ENCODE measurements around the gene PGLYRP4.
A peak's percentile ranks its signal among the peaks of the same experiment; 100 is the strongest.
"Not testable (repeated sequence)": the region's sequence is repeated elsewhere in the genome, so short reads cannot be mapped to it uniquely, and the experiment has no call there.

Gene PGLYRP4

GRCh38 chr1:153355445-153356071, 6.9 kb upstream of the PGLYRP4 start:
- DNase-seq, result no peak

GRCh38 chr1:153354515-153355193, 6.0 kb upstream of the PGLYRP4 start:
- no peak for DNase-seq

DNA sequence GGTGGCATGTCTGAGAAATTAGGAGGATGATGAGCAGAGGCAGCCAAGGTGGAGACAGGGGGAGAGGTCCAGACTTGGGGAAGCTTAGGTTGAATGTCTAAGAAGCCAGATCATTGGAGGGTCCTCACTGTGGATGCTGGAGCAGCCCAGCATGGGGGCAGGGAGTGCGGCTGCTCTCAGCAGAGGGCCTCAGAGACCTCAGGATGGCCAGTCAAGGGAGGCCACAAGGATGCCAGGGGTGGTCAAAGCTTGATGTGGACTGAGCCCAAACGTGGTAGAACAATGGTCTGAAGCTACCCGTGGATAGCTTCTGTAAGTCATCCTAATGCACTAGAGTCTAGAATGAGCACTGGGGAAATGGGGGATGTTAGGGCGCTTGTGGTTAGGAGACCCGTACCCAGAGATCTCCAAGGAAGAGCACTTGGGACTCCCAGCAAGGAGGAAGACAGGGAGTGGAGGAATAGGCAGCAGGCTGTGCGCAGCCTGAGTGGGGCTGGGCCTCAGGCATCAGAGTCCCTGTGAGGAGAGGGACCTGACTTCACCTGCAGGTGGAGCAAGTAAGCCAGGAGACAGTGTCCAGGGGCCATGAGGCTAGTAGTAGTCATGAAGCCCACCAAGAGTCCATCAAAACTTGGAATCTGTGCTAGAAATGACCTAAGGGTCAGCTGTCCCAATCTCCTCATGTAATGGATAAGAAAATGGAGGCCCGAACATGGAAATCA, 4.7 kb upstream of the PGLYRP4 start:
- no peak for DNase-seq

GRCh38 chr1:153352523-153352922, 3.9 kb upstream of the PGLYRP4 start:
- DNase-seq, result peak; percentile 53

GRCh38 chr1:153350321-153350957, 1.8 kb upstream of the PGLYRP4 start:
- no peak for DNase-seq

DNA sequence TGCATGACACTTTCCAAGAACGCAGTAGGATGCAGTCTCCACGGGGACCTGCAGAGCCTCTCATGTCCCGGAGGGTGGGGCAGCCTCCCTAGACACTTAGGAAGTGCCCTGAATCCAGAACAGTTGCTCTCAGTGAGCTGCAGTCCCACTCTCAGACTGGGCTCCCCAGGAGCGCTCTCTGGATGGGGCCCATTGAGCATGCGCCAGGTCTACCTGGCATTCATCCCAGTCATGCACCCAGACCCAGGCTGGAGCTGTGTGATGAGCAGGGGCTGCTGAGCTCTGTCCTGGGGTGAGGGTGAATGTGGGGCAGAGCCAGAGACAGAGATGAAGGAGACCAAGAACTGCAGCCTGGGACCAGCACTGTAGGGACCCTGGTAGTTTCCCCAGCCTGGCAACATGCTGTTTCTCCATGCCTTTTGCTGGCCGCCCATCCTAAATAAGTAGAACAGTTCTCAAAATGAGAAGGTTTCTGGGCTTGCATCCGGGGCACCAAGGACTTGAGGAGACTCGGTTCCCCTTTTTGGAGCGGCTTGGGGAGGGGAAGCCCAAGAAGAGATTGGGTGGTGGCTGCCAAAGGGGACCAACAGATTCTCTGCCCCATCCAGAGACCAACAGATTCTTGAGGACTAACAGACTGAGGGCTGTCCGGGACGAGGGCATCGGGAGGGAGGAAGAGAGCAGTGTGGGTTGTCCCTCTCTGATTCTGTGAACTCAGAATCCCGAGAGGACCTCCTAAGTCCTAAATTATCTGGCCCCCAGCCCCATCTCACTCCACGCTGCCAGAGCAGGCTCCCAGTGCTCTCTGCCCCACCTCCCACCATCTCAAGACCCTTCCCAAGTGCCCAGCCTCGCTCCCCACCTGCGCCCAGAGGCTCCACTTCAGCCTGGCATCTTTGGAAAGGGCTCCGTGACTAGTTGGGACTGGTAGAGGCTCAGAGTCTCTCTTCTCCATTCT, 1.0 kb upstream of the PGLYRP4 start:
- no peak for DNase-seq

- no peak for DNase-seq
These were observed 785 bp downstream of the PGLYRP4 start for GRCh38 chr1:153347856-153348255.

DNA sequence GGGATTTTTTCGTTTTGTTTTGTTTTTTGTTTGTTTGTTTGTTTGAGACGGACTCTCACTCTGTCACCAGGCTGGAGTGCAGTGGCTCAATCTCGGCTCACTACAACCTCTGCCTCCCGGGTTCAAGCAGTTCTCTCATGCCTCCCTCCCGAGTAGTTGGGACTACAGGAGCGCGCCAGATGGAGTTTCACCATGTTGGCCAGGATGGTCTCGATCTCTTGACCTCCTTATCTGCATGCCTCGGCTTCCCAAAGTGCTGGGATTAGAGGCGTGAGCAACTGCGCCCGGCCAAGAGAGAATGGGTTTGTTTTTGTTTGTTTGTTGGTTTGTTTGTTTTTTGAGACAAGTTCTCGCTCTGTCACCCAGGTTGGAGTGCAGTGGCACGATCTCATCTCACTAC, 1.6 kb downstream of the PGLYRP4 start:
- DNase-seq, result not testable (repeated sequence)

DNA sequence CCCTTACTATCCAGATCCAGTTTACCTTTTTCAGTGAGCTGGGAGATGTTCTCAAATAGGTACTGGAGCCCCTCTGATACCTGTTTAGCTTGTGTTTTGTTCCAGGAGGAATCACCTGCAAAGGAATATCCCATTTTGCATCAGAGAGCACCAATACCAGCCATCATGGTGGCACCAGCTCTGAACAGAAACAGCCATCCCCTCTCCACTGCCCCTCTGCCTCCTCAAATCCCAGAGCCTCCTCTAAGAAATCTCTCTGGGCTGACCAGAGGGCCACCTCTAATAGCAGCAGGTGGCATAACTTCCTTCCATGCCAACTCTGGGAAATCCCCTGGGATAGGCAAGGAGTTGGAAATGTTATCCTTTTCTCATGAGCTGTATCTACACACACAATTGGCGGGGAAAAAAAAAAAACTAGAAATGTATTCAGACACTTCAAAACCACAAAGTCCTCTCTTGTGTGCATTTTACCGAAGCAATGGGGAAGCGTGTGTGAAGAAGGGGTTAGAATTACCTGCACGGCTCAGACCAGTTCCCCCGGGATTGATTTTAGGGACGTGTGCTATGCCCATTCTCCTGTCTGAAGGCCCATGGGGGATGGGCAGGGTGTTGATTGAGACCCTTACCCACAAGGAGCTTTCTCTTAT, 2.4 kb downstream of the PGLYRP4 start:
- DNase-seq, result no peak

DNA sequence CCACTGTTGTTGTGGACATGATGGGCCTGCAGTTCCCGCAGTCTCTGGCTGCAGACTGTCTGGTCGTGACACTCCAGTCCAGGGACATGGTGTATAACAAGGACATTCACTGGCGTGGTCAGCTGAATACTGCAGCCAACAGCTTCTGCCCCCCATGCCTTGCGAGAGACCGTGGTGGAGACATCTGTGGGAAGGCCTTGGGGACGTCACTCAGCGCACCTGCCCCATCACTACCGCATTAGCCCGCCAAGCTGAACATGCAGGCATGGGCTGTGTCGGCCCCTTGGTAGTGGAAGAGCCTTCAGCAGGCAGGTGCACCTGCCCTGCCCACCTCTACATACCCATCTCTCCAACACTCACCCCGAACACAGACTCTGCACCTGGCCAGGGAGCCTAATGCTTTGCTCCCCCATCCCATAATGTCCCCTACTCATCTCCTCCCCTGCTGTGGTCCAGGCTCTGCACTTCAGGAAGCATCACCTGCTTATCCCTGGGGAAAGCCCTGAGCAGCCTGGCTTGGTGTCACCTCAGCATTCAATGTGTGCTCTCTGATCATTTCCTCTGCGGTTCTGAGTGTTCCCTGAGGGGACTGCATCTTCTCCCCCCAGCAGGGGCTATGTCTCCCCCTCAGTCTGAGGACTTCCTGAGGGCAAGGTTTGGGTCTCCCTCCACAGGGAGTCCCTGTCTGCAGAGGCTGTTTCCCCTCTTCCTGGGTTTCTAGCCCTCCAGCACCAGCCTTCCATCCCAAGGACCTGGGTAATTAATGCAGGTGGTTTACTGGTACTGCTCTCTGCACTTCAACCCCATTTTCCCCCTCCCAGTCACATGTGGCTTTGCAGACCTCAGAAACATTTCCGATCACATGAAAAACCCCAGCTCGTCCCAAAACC, 3.2 kb downstream of the PGLYRP4 start:
- no peak for DNase-seq

- no peak for DNase-seq
These were observed 4.0 kb downstream of the PGLYRP4 start for GRCh38 chr1:153344718-153345025.

- DNase-seq, result no peak
These were observed 4.6 kb downstream of the PGLYRP4 start for GRCh38 chr1:153343811-153344717.

GRCh38 chr1:153343040-153343681, 5.5 kb downstream of the PGLYRP4 start:
- DNase-seq, result no peak

DNA sequence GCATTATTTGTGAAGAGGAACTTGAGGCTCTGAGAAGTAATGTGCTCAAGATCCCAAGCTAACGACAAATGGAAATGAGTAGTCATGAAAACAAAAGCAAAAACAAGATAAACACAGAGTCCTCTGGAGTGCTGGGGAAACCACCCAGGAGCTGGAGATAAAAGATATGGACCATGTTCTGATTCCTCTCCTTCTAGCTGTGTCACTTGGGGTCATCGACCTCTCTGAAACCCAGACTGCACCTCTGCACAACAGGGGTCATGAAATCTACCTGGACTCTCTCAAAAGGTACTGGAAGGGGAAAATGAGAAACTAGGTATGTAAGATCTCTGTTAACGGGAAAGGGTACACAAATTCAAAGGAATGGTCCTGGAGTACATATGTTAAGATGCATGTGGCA, 6.5 kb downstream of the PGLYRP4 start:
- no peak for DNase-seq

- no peak for DNase-seq
These were observed 7.2 kb downstream of the PGLYRP4 start for GRCh38 chr1:153341431-153341934.

DNA sequence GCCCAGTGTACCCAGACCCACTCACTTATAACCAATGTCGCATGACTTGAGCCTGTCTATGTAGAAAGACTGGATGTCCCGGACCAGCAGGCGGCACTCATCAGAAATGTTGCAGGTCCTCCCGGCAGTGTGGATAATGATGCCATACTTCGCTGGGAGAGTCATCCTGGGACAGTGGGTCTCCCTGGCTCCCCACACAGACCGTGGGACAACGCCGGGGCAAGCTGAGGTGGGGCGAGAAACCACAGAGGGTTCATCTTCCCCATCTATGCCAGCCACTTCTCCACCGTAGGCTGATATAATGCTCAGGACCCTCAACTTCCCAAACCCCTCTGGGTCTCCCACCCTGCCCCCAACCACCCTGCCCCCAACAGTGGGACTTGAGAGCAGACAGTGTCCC, 8.3 kb downstream of the PGLYRP4 start:
- no peak for DNase-seq

DNA sequence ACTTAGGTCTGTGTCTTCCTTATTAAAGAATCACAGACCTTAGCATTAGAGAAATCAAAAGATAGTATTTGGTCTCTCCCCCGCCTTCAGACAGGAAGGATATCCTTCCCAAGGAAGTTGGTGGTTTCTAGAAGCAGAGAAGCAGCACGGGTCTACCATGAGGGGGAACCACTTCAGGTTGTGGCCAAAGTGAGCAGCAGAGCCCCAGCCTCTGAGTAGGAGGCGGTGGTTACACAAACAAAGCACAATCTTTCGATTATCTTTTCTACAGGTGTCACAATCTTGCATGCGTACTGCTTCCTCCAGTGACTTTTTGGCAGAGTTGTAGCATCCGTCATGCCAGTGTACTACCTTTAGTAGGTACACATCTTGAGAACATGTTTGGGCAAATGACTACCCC, 8.8 kb downstream of the PGLYRP4 start:
- DNase-seq, result no peak

DNA sequence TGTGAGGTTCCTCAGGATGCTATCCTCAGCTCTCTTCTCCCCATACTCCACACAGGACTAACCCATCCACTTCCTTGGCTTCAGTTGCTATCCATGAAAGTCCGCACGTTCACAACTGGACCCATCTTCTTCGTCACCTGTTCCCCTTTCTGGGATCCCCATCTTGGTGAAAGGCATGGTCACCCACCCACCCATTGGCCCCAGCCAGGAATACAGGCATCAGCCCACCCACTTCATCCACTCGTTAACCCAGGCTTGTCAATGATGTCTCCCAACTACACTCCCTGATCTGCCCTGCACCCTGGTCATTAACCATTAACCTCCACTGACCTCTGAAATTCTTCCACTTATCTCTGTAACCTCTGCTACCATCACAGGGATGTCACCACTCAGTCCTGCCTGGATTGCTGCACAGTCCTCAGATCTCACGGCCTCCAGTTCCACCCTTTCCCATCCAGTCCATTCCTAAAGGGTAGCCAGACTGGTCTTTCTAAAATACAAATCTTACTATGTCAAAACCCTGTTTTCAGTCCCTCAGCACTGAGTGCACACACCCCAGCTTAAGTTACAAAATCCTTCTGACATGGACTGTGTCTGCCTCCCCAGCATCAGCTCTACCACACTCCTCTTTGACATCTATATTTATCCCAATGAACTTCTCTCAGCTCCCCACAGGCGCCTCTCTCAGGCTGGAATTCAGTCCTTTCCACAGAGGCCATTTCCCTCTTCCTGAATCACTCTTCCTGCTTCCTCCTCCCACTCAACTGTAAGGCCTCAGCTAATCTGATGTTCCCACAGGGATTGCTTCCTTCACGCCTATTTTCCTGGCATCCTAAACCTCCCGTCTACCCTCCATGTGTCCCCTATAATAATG, 10.4 kb downstream of the PGLYRP4 start:
- DNase-seq, result no peak
